ENCODE data around the gene EXOC6B.

DNA sequence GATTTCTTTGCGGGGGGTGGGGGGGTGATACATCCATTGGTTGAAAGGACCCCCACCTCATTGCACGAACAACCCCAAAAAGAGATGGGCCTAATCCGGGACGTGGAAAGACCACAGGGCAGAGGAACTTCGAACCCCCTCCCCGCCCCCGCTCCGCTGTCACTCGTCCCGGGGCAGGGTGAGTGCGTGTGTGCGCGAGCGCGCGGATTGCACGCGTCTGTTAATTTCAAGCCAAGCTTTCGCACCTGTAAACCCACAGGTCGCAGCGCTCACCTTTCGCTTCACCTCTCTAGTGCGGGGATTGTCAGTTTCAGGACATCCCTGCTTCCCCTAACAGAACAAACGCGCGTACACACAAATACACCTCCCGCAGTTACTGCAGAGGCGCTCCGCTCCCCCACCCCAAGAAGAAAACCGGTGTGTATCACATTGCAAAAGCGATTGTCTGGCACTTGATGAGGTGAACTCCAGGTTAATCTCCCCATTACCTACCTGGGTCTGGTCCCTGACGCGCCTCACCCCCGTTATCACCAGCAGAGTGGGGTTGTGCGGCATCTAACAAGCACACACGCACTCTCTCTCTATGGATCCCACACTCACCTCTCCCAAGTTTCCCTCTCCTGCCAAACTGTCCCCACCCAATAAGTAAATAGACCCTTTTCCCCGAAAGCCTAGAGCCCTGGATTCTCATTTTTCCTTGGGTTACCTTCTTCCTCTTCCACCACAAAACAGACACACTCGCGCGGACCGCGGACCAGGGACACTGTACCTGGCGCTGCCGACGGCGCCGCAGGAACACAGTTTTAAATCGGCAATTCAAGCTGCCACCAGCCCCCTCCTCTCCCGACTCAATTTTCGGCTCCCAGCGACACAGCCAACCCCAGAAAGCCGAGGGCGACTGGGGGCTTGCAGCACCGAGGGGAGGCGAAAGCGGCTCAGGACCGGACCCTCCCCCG is 679.2 kb downstream of the EXOC6B start:
- TF ChIP-seq NBN (IDR thresholded peaks at IDR 0.05) (no peak), MYC (IDR thresholded peaks at IDR 0.05; ENCODE audit: insufficient read depth, insufficient read length, insufficient replicate concordance, low read length, severe bottlenecking) (no peak), CHD2 (IDR thresholded peaks at IDR 0.05; ENCODE audit: borderline replicate concordance, low read depth, low read length) (no peak), RB1 (IDR thresholded peaks at IDR 0.05; ENCODE audit: borderline replicate concordance) (no peak), SUZ12 (IDR thresholded peaks at IDR 0.05; ENCODE audit: unreplicated experiment) (no peak), TAF1 (IDR thresholded peaks at IDR 0.05; ENCODE audit: borderline replicate concordance, low read depth, low read length) (no peak), HDAC6 (IDR thresholded peaks at IDR 0.05; ENCODE audit: unreplicated experiment) (no peak)
- TF ChIP-seq, protein P1, sequence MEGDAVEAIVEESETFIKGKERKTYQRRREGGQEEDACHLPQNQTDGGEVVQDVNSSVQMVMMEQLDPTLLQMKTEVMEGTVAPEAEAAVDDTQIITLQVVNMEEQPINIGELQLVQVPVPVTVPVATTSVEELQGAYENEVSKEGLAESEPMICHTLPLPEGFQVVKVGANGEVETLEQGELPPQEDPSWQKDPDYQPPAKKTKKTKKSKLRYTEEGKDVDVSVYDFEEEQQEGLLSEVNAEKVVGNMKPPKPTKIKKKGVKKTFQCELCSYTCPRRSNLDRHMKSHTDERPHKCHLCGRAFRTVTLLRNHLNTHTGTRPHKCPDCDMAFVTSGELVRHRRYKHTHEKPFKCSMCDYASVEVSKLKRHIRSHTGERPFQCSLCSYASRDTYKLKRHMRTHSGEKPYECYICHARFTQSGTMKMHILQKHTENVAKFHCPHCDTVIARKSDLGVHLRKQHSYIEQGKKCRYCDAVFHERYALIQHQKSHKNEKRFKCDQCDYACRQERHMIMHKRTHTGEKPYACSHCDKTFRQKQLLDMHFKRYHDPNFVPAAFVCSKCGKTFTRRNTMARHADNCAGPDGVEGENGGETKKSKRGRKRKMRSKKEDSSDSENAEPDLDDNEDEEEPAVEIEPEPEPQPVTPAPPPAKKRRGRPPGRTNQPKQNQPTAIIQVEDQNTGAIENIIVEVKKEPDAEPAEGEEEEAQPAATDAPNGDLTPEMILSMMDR (IDR thresholded peaks at IDR 0.05 in 2 of 3, conservative IDR thresholded peaks at IDR 0.05 in 1 of 3; ENCODE audit: control insufficient read depth in 2 of 3, extremely low read depth in 1 of 3, insufficient read depth in 1 of 3, low read depth in 3 of 3, low read length in 3 of 3), result no peak

All from GM12878 (cell line).